Dendritic cell treated with granulocyte-macrophage colony-stimulating factor and Interleukin-4, amounts not matched to agents 40 ng/mL and 50 ng/mL, for 4 days (primary cell): ENCODE data around the gene COL5A1.

Experiments
- H3K27ac Mint-ChIP-seq: one replicate; pipeline ENCODE4 v1.8.0; 2022; ENCODE audit warnings: mild to moderate bottlenecking, mixed read lengths
- H3K27me3 Mint-ChIP-seq: one replicate; pipeline ENCODE4 v1.8.0; 2022; ENCODE audit warnings: mild to moderate bottlenecking, mixed read lengths
- H3K36me3 Mint-ChIP-seq: one replicate; pipeline ENCODE4 v1.8.0; 2022; ENCODE audit warnings: low read depth, mixed read lengths
- H3K4me1 Mint-ChIP-seq: one replicate; pipeline ENCODE4 v1.8.0; 2022; ENCODE audit warnings: low read depth, mixed read lengths
- H3K4me3 Mint-ChIP-seq: one replicate; pipeline ENCODE4 v1.8.0; 2022; ENCODE audit warnings: mild to moderate bottlenecking, moderate library complexity, mixed read lengths
- H3K9me3 Mint-ChIP-seq: one replicate; pipeline ENCODE4 v1.8.0; 2022; ENCODE audit warnings: mixed read lengths
- intact Hi-C: fragments of 100-400 bp; cut with micrococcal nuclease; formaldehyde crosslinking; loops from one replicate; pipeline ENCODE4 v1.15.0; 2022

COL5A1 gene

GRCh38 chr9:134807716-134808446 lies 166.3 kb downstream of the COL5A1 start:
- H3K4me3 Mint-ChIP-seq: no peak overlapping the region

GRCh38 chr9:134808447-134808792 lies 166.8 kb downstream of the COL5A1 start:
- Mint-ChIP-seq H3K27ac (no peak overlapping the region), H3K4me3 (no peak overlapping the region), H3K9me3 (no peaks in the 10 kb centered on the region), H3K4me1 (no peaks in the 10 kb centered on the region), H3K27me3 (peaks cover 45% of the 10 kb centered on the region), H3K36me3 (no peaks in the 10 kb centered on the region)
- intact Hi-C loops: no loop called here

More at GRCh38 chr9:134807716-134808446, 166.3 kb downstream of the COL5A1 start:
- Mint-ChIP-seq H3K27ac (no peak overlapping the region), H3K9me3 (no peaks in the 10 kb centered on the region), H3K36me3 (no peaks in the 10 kb centered on the region), H3K27me3 (peaks cover 42% of the 10 kb centered on the region), H3K4me1 (no peaks in the 10 kb centered on the region)
- intact Hi-C loops: no loop called here

GRCh38 chr9:134809292-134809691 lies 167.7 kb downstream of the COL5A1 start:
- no peaks in the 10 kb centered on the region for H3K9me3 Mint-ChIP-seq
- H3K27me3 Mint-ChIP-seq: peaks cover 47% of the 10 kb centered on the region
- no peaks in the 10 kb centered on the region for H3K36me3 Mint-ChIP-seq
- no peak overlapping the region for H3K4me3 Mint-ChIP-seq
- H3K27ac Mint-ChIP-seq: no peak overlapping the region
- H3K4me1 Mint-ChIP-seq: no peaks in the 10 kb centered on the region
- intact Hi-C loops: no loop called here

- intact Hi-C loops: no loop called here
- no peaks in the 10 kb centered on the region for H3K4me1 Mint-ChIP-seq
- peaks cover 48% of the 10 kb centered on the region for H3K27me3 Mint-ChIP-seq
- no peak overlapping the region for H3K4me3 Mint-ChIP-seq
- H3K27ac Mint-ChIP-seq: no peak overlapping the region
- H3K36me3 Mint-ChIP-seq: no peaks in the 10 kb centered on the region
- H3K9me3 Mint-ChIP-seq: no peaks in the 10 kb centered on the region
Measured at GRCh38 chr9:134809826-134810225, 168.2 kb downstream of the COL5A1 start.

- Mint-ChIP-seq H3K9me3 (no peaks in the 10 kb centered on the region), H3K27me3 (peaks cover 47% of the 10 kb centered on the region), H3K36me3 (no peaks in the 10 kb centered on the region), H3K4me1 (no peaks in the 10 kb centered on the region), H3K27ac (no peak overlapping the region), H3K4me3 (no peak overlapping the region)
- intact Hi-C loops: no loop called here
Measured at GRCh38 chr9:134811079-134811672, 169.6 kb downstream of the COL5A1 start.

GRCh38 chr9:134811673-134812342 lies 170.2 kb downstream of the COL5A1 start:
- Mint-ChIP-seq H3K27ac (no peak overlapping the region), H3K4me3 (no peak overlapping the region), H3K9me3 (no peaks in the 10 kb centered on the region), H3K4me1 (no peaks in the 10 kb centered on the region), H3K27me3 (peaks cover 44% of the 10 kb centered on the region), H3K36me3 (no peaks in the 10 kb centered on the region)
- intact Hi-C loops: no loop called here

- no peak overlapping the region for H3K27ac Mint-ChIP-seq
- no peaks in the 10 kb centered on the region for H3K9me3 Mint-ChIP-seq
- intact Hi-C loops: no loop called here
- no peaks in the 10 kb centered on the region for H3K4me1 Mint-ChIP-seq
- H3K27me3 Mint-ChIP-seq: peaks cover 41% of the 10 kb centered on the region
- no peaks in the 10 kb centered on the region for H3K36me3 Mint-ChIP-seq
- no peak overlapping the region for H3K4me3 Mint-ChIP-seq
Measured at GRCh38 chr9:134812343-134812673, 170.7 kb downstream of the COL5A1 start.

GRCh38 chr9:134813841-134814240 lies 172.2 kb downstream of the COL5A1 start:
- Mint-ChIP-seq H3K4me1 (no peaks in the 10 kb centered on the region), H3K27me3 (peaks cover 42% of the 10 kb centered on the region), H3K36me3 (no peaks in the 10 kb centered on the region), H3K4me3 (no peak overlapping the region), H3K9me3 (no peaks in the 10 kb centered on the region), H3K27ac (no peak overlapping the region)
- intact Hi-C loops: no loop called here

- Mint-ChIP-seq H3K36me3 (no peaks in the 10 kb centered on the region), H3K9me3 (no peaks in the 10 kb centered on the region), H3K27ac (no peak overlapping the region), H3K4me3 (no peak overlapping the region), H3K27me3 (peaks cover 39% of the 10 kb centered on the region), H3K4me1 (no peaks in the 10 kb centered on the region)
- intact Hi-C loops: no loop called here
Measured at GRCh38 chr9:134814598-134815215, 173.1 kb downstream of the COL5A1 start.

- Mint-ChIP-seq H3K9me3 (no peaks in the 10 kb centered on the region), H3K27ac (no peak overlapping the region), H3K36me3 (no peaks in the 10 kb centered on the region), H3K4me3 (no peak overlapping the region), H3K27me3 (peaks cover 44% of the 10 kb centered on the region), H3K4me1 (no peaks in the 10 kb centered on the region)
- intact Hi-C loops: no loop called here
Measured at GRCh38 chr9:134815435-134816214, 174.0 kb downstream of the COL5A1 start.

- no peak overlapping the region for H3K4me3 Mint-ChIP-seq
- H3K9me3 Mint-ChIP-seq: no peaks in the 10 kb centered on the region
- H3K36me3 Mint-ChIP-seq: no peaks in the 10 kb centered on the region
- intact Hi-C loops: no loop called here
- peaks cover 45% of the 10 kb centered on the region for H3K27me3 Mint-ChIP-seq
- H3K4me1 Mint-ChIP-seq: no peaks in the 10 kb centered on the region
- H3K27ac Mint-ChIP-seq: no peak overlapping the region
Measured at GRCh38 chr9:134816264-134816663, 174.7 kb downstream of the COL5A1 start.

GRCh38 chr9:134818000-134818568 lies 176.5 kb downstream of the COL5A1 start:
- peaks cover 51% of the 10 kb centered on the region for H3K27me3 Mint-ChIP-seq
- H3K27ac Mint-ChIP-seq: no peak overlapping the region
- H3K36me3 Mint-ChIP-seq: no peaks in the 10 kb centered on the region
- no peaks in the 10 kb centered on the region for H3K9me3 Mint-ChIP-seq
- no peak overlapping the region for H3K4me3 Mint-ChIP-seq
- intact Hi-C loops: no loop called here
- no peaks in the 10 kb centered on the region for H3K4me1 Mint-ChIP-seq

GRCh38 chr9:134818591-134818990 lies 177.0 kb downstream of the COL5A1 start:
- Mint-ChIP-seq H3K36me3 (no peaks in the 10 kb centered on the region), H3K9me3 (no peaks in the 10 kb centered on the region), H3K4me3 (no peak overlapping the region), H3K27me3 (peaks cover 49% of the 10 kb centered on the region), H3K27ac (no peak overlapping the region), H3K4me1 (no peaks in the 10 kb centered on the region)
- intact Hi-C loops: no loop called here
